Gastroesophageal sphincter (tissue), 4 donors: ENCODE measurements around the gene SNF8. TPM values are rescaled to one million over a fixed set of nuclear protein-coding genes. Genes with fewer than 3 reads are reported as not detected.
A peak's percentile ranks its signal among the peaks of the same experiment; 100 is the strongest.

Experiments
- ATAC-seq: fragments of 150-250 bp; one replicate; pipeline ENCODE4 v1.9.1; 2016; ENCODE audit warnings: mild to moderate bottlenecking, moderate library complexity
- H3K27ac ChIP-seq, 4 donors: fragments of 200-600 bp; sonication (generic) in 3 of 4; 1 replicate in 3 of 4; 2 replicates in 1 of 4; pipeline ENCODE4 v1.5.1; 2016 to 2019
- H3K27me3 ChIP-seq: fragments of 200-600 bp; sonication (generic); one replicate; pipeline ENCODE4 v1.5.1; 2019
- H3K36me3 ChIP-seq, 2 donors: fragments of 200-600 bp; sonication (generic); one replicate each; pipeline ENCODE4 v1.5.1; 2019; ENCODE audit warnings: control low read depth in 1 of 2
- H3K4me1 ChIP-seq, 3 donors: fragments of 200-600 bp; sonication (generic); 1 replicate in 2 of 3; 2 replicates in 1 of 3; pipeline ENCODE4 v1.5.1; 2016 to 2019; ENCODE audit warnings: control low read depth in 2 of 3
- H3K4me3 ChIP-seq, 2 donors: fragments of 200-600 bp; sonication (generic); one replicate each; pipeline ENCODE4 v1.5.1; 2019; ENCODE audit warnings: mild to moderate bottlenecking in 1 of 2, moderate library complexity in 1 of 2
- H3K9me3 ChIP-seq, 3 donors: fragments of 200-600 bp; sonication (generic); one replicate each; pipeline ENCODE4 v1.5.1; 2017 to 2019; ENCODE audit warnings: control low read depth in 2 of 3
- EP300 ChIP-seq: sonication (generic); formaldehyde crosslinking; IDR thresholded peaks from one replicate; pipeline ENCODE4 v1.6.1; 2017; ENCODE audit warnings: antibody characterized with exemption, mild to moderate bottlenecking
- POLR2A ChIP-seq, 2 donors: fragments of 450-650 bp; IDR thresholded peaks; one replicate each; pipeline ENCODE4 v1.6.1; 2017; ENCODE audit warnings: antibody characterized with exemption in 2 of 2, mild to moderate bottlenecking in 2 of 2, moderate library complexity in 1 of 2
- POLR2AphosphoS5 ChIP-seq: sonication (generic); formaldehyde crosslinking; IDR thresholded peaks from one replicate; pipeline ENCODE4 v1.6.1; 2017; ENCODE audit warnings: antibody characterized with exemption
- WGBS, 2 donors: methylation state at CpG; one replicate each; pipeline ENCODE4 v1.1.5; 2018; ENCODE audit warnings: low coverage in 1 of 2; 5-methylcytosine and 5-hydroxymethylcytosine counted together
- total RNA-seq, 4 donors: library from RNA; depleted of rRNA; stranded (reverse); fragments of >200 nt; gene quantifications; one replicate each; pipeline ENCODE4 v1.1.0, GENCODE V29; 2016
- TF ChIP-seq, protein P1 (sequence below), 4 experiments: fragments of 200-600 bp in 2 of 4; fragments of 450-650 bp in 2 of 4; sonication (generic) in 1 of 4; IDR thresholded peaks; one replicate each; pipeline ENCODE4 v1.5.1; 2017 to 2019; ENCODE audit warnings: antibody characterized with exemption in 4 of 4, mild to moderate bottlenecking in 2 of 4, moderate library complexity in 2 of 4

Gene SNF8
- total RNA-seq, 4 donors from 2014 or later: 74.3 to 127 (median 97.0) TPM

DNA sequence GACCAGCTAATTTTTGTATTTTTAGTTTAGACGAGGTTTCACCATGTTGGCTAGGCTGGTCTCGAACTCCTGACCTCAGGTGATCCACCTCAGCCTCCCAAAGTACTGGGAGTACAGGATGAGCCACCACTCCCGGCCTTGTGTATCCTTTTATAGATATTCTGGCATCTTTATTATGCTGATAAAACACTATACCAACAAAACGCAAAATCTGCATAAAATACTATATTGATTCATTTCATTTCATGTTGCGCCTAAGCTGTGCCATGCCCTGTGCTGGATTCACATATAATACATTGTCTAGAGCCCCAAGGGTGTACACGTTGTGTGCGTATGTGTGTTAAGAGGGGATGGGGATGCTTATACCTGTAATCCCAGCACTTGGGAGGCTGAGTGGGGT is 40.2 kb downstream of the SNF8 start:
- H3K27ac ChIP-seq: no peak overlapping the region
- TF ChIP-seq, protein P1, sequence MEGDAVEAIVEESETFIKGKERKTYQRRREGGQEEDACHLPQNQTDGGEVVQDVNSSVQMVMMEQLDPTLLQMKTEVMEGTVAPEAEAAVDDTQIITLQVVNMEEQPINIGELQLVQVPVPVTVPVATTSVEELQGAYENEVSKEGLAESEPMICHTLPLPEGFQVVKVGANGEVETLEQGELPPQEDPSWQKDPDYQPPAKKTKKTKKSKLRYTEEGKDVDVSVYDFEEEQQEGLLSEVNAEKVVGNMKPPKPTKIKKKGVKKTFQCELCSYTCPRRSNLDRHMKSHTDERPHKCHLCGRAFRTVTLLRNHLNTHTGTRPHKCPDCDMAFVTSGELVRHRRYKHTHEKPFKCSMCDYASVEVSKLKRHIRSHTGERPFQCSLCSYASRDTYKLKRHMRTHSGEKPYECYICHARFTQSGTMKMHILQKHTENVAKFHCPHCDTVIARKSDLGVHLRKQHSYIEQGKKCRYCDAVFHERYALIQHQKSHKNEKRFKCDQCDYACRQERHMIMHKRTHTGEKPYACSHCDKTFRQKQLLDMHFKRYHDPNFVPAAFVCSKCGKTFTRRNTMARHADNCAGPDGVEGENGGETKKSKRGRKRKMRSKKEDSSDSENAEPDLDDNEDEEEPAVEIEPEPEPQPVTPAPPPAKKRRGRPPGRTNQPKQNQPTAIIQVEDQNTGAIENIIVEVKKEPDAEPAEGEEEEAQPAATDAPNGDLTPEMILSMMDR (IDR thresholded peaks at IDR 0.05): no peak
- TF ChIP-seq POLR2AphosphoS5 (no peak), POLR2A (IDR thresholded peaks at IDR 0.05) (no peak), EP300 (no peak)
- H3K9me3 ChIP-seq: no peaks in the 10 kb centered on the region
- peaks cover 0 to 14% (median 9%) of the 10 kb centered on the region in 3 donors for H3K4me1 ChIP-seq
- ATAC-seq: no peak
- 82 to 91% methylated on average over 5 to 7 of the region's 7 CpGs for WGBS, 2 donors
- H3K4me3 ChIP-seq: no peak overlapping the region
- no peaks in the 10 kb centered on the region for H3K27me3 ChIP-seq
- no peaks in the 10 kb centered on the region for H3K36me3 ChIP-seq

DNA sequence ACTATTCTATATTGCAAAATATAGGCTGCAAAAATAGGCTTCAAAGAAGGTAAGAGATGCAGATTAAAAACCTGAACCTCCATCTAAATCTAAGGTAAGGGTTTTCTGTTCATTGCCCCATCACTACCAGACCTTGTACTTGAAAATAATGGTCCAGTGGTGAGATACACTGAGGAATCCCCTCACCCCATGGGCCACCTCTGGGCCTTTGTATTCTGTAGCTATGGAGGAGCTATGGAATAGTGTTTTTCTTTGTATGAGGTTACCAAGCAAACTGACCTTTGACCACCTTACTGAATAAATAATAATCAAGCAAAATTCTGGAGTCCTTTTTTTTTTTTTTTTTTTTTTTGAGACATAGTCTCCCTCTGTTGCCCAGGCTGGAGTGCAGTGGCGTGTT is 41.2 kb downstream of the SNF8 start:
- Histone ChIP-seq H3K27ac (no peak overlapping the region), H3K36me3 (peaks cover 0 to under 1% of the 10 kb centered on the region in 2 donors), H3K27me3 (no peaks in the 10 kb centered on the region), H3K4me3 (no peak overlapping the region), H3K9me3 (no peaks in the 10 kb centered on the region), H3K4me1 (peaks cover 0 to 9% (median 6%) of the 10 kb centered on the region in 3 donors)
- no peak for TF ChIP-seq EP300
- TF ChIP-seq, protein P1 (IDR thresholded peaks at IDR 0.05): no peak
- TF ChIP-seq POLR2AphosphoS5: no peak
- TF ChIP-seq POLR2A (IDR thresholded peaks at IDR 0.05): no peak
- 100% methylated on average over 1 of the region's 1 CpG for WGBS, 2 donors
- ATAC-seq: no peak

DNA sequence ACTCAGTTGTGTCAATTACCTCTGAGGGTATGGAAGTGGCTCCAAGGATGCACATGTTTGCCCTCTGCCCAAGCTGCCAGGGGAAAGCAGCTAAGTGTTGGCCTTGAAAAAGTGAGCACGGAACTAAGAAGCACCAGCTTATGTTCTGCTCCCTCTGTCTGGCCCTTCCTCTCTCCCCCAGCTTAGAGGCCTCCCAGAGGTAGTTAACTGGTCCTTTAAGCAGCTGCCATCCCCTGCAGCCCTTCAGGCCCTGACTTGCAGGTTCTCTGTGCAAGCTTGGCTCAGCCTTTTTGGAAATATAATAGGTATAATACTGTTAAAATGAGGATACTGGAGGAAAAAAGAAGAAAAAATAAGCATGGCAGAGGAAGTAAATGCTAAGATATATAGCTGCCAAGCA is 43.4 kb downstream of the SNF8 start:
- H3K27me3 ChIP-seq: no peaks in the 10 kb centered on the region
- WGBS, 2 donors: 20 to 56% methylated on average over 1 of the region's 1 CpG
- no peaks in the 10 kb centered on the region for H3K4me1 ChIP-seq
- peaks cover 0 to 22% of the 10 kb centered on the region in 2 donors for H3K36me3 ChIP-seq
- H3K9me3 ChIP-seq: no peaks in the 10 kb centered on the region
- no peak for TF ChIP-seq POLR2A (IDR thresholded peaks at IDR 0.05)
- TF ChIP-seq, protein P1 (IDR thresholded peaks at IDR 0.05): no peak
- TF ChIP-seq EP300: no peak
- TF ChIP-seq POLR2AphosphoS5: no peak
- no peak overlapping the region for H3K4me3 ChIP-seq
- ATAC-seq: no peak
- H3K27ac ChIP-seq: no peak overlapping the region

DNA sequence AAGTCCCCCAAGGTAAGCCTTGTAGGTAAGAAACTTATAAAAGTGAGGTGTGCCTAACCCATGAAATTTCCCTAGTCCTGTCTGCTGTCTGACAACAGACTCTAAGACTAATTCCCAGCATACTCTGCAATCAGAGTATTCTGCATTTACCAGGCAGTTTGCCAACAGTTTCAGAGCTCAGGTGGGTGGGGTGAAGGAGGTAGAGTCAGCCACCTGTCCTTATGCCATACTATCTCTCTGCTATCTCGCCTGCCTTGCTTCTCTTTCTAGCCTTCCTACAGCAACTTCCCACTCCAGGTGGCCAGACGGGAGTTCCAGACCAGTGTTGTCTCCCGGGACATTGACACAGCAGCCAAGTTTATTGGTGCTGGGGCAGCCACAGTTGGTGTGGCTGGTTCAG is 49.8 kb downstream of the SNF8 start:
- Histone ChIP-seq H3K4me1 (peaks cover 4 to 27% (median 10%) of the 10 kb centered on the region in 3 donors), H3K4me3 (no peak overlapping the region), H3K36me3 (peaks cover 0 to 42% of the 10 kb centered on the region in 2 donors), H3K27me3 (no peaks in the 10 kb centered on the region), H3K9me3 (no peaks in the 10 kb centered on the region), H3K27ac (no peak overlapping the region)
- ATAC-seq: no peak
- WGBS, 2 donors: 86 to 100% methylated on average over 1 of the region's 3 CpGs
- TF ChIP-seq POLR2AphosphoS5 (no peak), POLR2A (IDR thresholded peaks at IDR 0.05) (no peak)

DNA sequence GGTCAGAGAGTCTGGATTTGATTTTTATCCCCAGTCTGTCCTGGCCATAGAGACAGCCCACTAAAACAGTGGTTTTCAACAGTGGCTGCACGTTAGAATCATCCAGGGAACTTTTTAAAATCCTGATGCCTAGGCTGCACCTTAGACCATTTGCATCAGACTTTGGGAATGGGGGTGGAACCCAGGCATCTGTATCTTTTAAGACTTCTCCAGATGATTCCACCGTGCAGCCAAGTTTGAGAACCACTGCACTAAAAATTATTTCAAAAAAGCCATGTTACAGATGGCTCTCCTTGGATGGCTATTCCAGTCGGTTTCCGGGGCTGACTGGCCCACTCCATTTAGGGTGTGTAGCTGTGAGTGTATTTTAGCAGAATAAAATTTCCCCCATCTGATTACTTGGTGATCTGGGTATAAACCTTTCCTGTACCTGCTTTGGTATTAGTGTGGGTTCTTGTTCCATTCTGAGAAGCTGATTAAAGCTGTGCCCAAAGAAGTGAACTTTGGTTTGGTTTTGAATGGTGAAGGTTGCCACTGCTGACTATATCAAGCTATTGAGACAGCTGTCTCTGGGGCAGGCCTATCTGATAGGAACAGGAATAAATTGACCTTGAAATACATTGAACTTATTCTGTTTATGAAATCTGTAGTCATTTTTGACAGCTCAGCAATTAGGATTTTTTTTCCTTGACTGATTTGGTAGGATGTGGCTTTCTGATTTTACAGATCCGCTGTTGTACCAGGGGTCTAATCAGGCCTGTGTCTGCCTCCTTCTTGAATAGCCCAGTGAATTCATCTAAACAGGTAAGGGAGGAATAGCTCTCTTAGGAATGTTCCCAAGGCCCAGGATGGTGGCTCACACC is 50.8 kb downstream of the SNF8 start:
- H3K36me3 ChIP-seq: peaks cover 0 to 42% of the 10 kb centered on the region in 2 donors
- TF ChIP-seq, protein P1 (IDR thresholded peaks at IDR 0.05): no peak
- TF ChIP-seq EP300 (no peak), POLR2AphosphoS5 (no peak), POLR2A (IDR thresholded peaks at IDR 0.05) (no peak)
- ATAC-seq: no peak
- H3K4me1 ChIP-seq: peaks cover 4 to 27% (median 10%) of the 10 kb centered on the region in 3 donors
- H3K27ac ChIP-seq: no peak overlapping the region
- H3K27me3 ChIP-seq: no peaks in the 10 kb centered on the region
- 57 to 63% methylated on average over 3 to 4 of the region's 5 CpGs for WGBS, 2 donors
- no peaks in the 10 kb centered on the region for H3K9me3 ChIP-seq
- peak overlapping the region; percentile 72 to 87 for H3K4me3 ChIP-seq
